Stimulated activated CD4-positive, alpha-beta T cell treated with anti-CD3 and anti-CD28 coated beads, Interleukin-4, amount 100 ng/mL, for 4 hours (primary cell): ENCODE measurements around the gene ZNF225.
"Not testable (repeated sequence)": the region's sequence is repeated elsewhere in the genome, so short reads cannot be mapped to it uniquely, and the experiment has no call there.

Source experiments
- DNase-seq, 2 experiments: peaks; one replicate each; pipeline ENCODE4 v3.0.0-alpha.2; 2020

The ZNF225 gene

GRCh38 chr19:44164327-44164672 is 51.1 kb downstream of the ZNF225 start:
- DNase-seq: no peak

- peak; percentile 62 to 85 for DNase-seq
Observed at GRCh38 chr19:44164673-44165512, 51.7 kb downstream of the ZNF225 start, which contains the start of gene ZNF226. Gene ZNF226 (plus strand): TSS chr19:44165100. CDS start chr19:44170081, 4,981 bp downstream.

DNA sequence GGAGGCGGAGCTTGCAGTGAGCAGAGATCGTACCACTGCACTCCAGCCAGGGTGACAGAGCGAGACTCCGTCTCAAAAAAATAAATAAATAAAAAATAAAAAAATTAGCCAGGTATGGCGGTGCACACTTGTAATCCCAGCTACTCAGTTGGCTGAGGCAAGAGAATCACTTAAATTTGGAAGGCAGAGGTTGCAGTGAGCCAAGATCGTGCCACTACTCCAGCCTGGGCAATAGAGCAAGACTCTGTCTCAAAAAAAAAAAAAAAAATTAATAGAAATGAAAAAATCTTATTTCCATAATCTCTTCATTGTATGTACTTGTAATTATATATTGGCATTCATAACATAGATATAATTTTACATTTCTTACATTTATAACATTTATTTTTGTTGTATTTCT is 57.5 kb downstream of the ZNF225 start:
- DNase-seq: not testable (repeated sequence)

DNA sequence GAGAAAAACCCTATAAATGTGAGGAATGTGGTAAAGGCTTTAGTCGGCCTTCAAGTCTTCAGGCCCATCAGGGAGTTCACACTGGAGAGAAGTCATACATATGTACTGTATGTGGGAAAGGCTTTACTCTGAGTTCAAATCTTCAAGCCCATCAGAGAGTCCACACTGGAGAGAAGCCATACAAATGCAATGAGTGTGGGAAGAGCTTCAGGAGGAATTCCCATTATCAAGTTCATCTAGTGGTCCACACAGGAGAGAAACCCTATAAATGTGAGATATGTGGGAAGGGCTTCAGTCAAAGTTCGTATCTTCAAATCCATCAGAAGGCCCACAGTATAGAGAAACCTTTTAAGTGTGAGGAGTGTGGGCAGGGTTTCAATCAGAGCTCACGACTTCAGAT is 63.4 kb downstream of the ZNF225 start:
- DNase-seq: no peak

GRCh38 chr19:44180968-44181367 is 67.8 kb downstream of the ZNF225 start:
- DNase-seq: no peak

DNA sequence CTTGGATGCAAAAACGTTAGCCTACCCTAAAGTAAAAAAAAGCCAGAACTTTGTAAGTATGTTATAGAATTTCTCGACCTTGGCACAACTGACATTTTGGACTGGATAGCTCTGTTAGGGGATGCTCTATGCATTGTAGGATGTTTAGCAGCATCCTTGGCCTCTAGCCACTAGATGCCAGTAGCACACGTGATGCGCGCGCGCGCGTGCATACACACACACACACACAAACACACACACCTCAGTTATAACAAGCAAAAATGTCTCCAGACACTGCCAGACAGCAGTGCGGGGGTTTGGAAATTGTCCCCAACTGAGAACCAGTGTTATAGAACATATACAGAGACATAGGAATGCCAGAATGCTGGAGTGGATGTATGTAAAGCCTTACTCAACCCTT is 68.9 kb downstream of the ZNF225 start:
- DNase-seq: no peak
